Measurements from ENCODE around the gene ALMS1. TPM values are rescaled to one million over a fixed set of nuclear protein-coding genes. Genes with fewer than 3 reads are reported as not detected.

Gene ALMS1
- total and polyA plus RNA-seq, 8 donors: 3.8 to 101 (median 16.9) TPM

GRCh38 chr2:73418343-73418742, 32.7 kb downstream of the ALMS1 start:
- peak; percentile 29 to 62 for DNase-seq
- TF ChIP-seq POLR2AphosphoS5 (IDR thresholded peaks at IDR 0.05) (no peak), EP300 (IDR thresholded peaks at IDR 0.05) (no peak), POLR2A (IDR thresholded peaks at IDR 0.05) (no peak)
- TF ChIP-seq, protein P1, sequence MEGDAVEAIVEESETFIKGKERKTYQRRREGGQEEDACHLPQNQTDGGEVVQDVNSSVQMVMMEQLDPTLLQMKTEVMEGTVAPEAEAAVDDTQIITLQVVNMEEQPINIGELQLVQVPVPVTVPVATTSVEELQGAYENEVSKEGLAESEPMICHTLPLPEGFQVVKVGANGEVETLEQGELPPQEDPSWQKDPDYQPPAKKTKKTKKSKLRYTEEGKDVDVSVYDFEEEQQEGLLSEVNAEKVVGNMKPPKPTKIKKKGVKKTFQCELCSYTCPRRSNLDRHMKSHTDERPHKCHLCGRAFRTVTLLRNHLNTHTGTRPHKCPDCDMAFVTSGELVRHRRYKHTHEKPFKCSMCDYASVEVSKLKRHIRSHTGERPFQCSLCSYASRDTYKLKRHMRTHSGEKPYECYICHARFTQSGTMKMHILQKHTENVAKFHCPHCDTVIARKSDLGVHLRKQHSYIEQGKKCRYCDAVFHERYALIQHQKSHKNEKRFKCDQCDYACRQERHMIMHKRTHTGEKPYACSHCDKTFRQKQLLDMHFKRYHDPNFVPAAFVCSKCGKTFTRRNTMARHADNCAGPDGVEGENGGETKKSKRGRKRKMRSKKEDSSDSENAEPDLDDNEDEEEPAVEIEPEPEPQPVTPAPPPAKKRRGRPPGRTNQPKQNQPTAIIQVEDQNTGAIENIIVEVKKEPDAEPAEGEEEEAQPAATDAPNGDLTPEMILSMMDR (IDR thresholded peaks at IDR 0.05): no peak
- H3K27ac ChIP-seq: peak overlapping the region in 1 of 5 donors; percentile 19
- H3K27me3 ChIP-seq: no peaks in the 10 kb centered on the region
- WGBS, 5 donors: 40 to 65% (median 59%) methylated on average over 7 of the region's 7 CpGs
- peaks cover 0 to 9% (median 2%) of the 10 kb centered on the region in 4 donors for H3K4me1 ChIP-seq
- no peak overlapping the region for H3K4me3 ChIP-seq
- peaks cover 0 to 14% (median 6%) of the 10 kb centered on the region in 4 donors for H3K36me3 ChIP-seq
- intact Hi-C loops (cut with DNase I; ENCODE audit: low total_unique reads): no loop called here
- H3K9me3 ChIP-seq: no peaks in the 10 kb centered on the region

DNA sequence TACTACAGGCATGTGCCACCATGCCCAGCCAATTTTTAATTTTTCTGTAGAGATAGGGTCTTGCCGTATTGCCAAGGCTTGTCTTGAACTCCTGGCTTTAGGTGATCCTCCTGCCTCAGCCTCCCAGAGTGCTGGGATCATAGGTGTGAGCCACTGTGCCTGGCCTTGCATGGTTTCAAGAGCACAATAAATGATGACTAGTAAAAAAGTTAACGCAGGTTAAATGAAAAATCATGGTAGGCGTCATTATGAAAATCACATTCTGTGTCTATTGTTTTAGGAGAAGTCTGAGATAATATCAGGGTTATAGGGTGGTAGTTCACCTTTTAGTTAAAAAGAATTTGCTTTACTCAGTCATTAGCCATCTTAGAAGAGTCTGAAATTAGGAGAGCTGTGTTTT, 38.3 kb downstream of the ALMS1 start:
- Histone ChIP-seq H3K27me3 (no peaks in the 10 kb centered on the region), H3K4me3 (no peak overlapping the region), H3K4me1 (peaks cover 0 to 2% (median 0%) of the 10 kb centered on the region in 4 donors), H3K36me3 (peaks cover 0 to 44% (median 34%) of the 10 kb centered on the region in 4 donors), H3K27ac (no peak overlapping the region), H3K9me3 (no peaks in the 10 kb centered on the region)
- no peak for DNase-seq
- TF ChIP-seq EP300 (IDR thresholded peaks at IDR 0.05) (no peak), POLR2AphosphoS5 (IDR thresholded peaks at IDR 0.05) (no peak), POLR2A (IDR thresholded peaks at IDR 0.05) (no peak)
- TF ChIP-seq, protein P1 (IDR thresholded peaks at IDR 0.05): no peak
- intact Hi-C loops (cut with DNase I; ENCODE audit: low total_unique reads): no loop called here
- 99 to 100% (median 99%) methylated on average over 3 of the region's 3 CpGs for WGBS, 5 donors

- WGBS, 5 donors: 83 to 93% (median 84%) methylated on average over 3 of the region's 3 CpGs
- DNase-seq: peak in 1 of 2 donors; percentile 5
- Histone ChIP-seq H3K27ac (no peak overlapping the region), H3K9me3 (no peaks in the 10 kb centered on the region), H3K4me3 (no peak overlapping the region), H3K4me1 (no peaks in the 10 kb centered on the region), H3K27me3 (no peaks in the 10 kb centered on the region), H3K36me3 (peaks cover 0 to 34% (median 28%) of the 10 kb centered on the region in 4 donors)
- intact Hi-C loops (cut with DNase I; ENCODE audit: low total_unique reads): no loop called here
- no peak for TF ChIP-seq POLR2A (IDR thresholded peaks at IDR 0.05)
Observed at GRCh38 chr2:73426176-73426575, 40.5 kb downstream of the ALMS1 start.

DNA sequence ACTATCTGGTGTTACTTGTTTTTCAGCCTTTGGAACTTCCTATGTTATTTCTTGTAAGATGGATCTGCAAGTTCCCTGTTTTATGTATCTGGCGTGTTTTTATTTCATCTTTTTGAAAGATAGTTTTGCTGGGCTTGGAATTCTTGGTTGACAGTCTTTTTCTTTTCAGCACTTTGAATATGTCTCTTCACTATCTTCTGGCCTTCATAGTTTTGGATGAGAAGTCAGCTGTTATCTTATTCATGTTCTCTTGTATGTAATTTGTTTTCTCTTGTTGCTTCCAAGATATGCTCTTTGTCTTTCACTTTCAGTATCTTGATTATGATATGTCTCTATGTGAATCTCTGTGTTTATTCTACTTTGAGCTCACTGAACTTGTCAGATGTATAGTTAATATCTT, 50.4 kb downstream of the ALMS1 start:
- TF ChIP-seq EP300 (IDR thresholded peaks at IDR 0.05) (no peak), POLR2A (IDR thresholded peaks at IDR 0.05) (no peak), POLR2AphosphoS5 (IDR thresholded peaks at IDR 0.05) (no peak)
- TF ChIP-seq, protein P1 (IDR thresholded peaks at IDR 0.05): no peak
- DNase-seq: no peak
- Histone ChIP-seq H3K4me1 (no peaks in the 10 kb centered on the region), H3K4me3 (no peak overlapping the region), H3K27me3 (no peaks in the 10 kb centered on the region), H3K36me3 (peaks cover 0 to 75% (median 67%) of the 10 kb centered on the region in 4 donors), H3K27ac (no peak overlapping the region), H3K9me3 (peaks cover 6 to 20% (median 10%) of the 10 kb centered on the region in 4 donors)
- WGBS, 5 donors: 88 to 100% (median 98%) methylated on average over 1 of the region's 1 CpG
- intact Hi-C loops (cut with DNase I; ENCODE audit: low total_unique reads): no loop called here

DNA sequence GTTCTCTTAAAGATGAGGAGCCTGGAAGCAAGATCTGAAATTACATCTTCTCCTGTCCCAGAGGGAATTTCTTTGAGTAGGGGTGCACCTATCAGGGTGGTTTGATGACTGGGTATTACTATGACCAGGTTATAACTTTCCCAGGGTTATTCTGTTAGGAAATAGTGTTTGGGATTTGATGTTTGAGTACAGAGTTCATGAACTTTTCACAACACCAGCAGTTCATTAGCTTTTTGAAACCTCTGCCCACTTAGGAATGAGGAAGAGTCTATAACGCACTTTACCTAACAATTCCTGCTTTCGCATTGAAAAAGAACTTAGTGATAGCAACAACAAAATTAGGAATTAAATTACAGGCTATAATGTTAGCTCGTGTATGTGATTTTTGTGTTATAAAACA, 58.6 kb downstream of the ALMS1 start:
- intact Hi-C loops (cut with DNase I; ENCODE audit: low total_unique reads): no loop called here
- no peak for DNase-seq
- TF ChIP-seq POLR2A (IDR thresholded peaks at IDR 0.05) (no peak), EP300 (IDR thresholded peaks at IDR 0.05) (no peak)
- peaks cover 10 to 59% (median 57%) of the 10 kb centered on the region in 4 donors for H3K36me3 ChIP-seq
- H3K4me1 ChIP-seq: no peaks in the 10 kb centered on the region
- no peaks in the 10 kb centered on the region for H3K9me3 ChIP-seq
- no peak overlapping the region for H3K27ac ChIP-seq
- WGBS, 5 donors: 84 to 93% (median 91%) methylated on average over 3 of the region's 3 CpGs
- no peak overlapping the region for H3K4me3 ChIP-seq
- H3K27me3 ChIP-seq: no peaks in the 10 kb centered on the region
